Measurements from ENCODE around the gene COMMD1. TPM values are rescaled to one million over a fixed set of nuclear protein-coding genes. Genes with fewer than 3 reads are reported as not detected.

The COMMD1 gene
- total RNA-seq, 1 experiment from 2014 or later, result 41.4 TPM

DNA sequence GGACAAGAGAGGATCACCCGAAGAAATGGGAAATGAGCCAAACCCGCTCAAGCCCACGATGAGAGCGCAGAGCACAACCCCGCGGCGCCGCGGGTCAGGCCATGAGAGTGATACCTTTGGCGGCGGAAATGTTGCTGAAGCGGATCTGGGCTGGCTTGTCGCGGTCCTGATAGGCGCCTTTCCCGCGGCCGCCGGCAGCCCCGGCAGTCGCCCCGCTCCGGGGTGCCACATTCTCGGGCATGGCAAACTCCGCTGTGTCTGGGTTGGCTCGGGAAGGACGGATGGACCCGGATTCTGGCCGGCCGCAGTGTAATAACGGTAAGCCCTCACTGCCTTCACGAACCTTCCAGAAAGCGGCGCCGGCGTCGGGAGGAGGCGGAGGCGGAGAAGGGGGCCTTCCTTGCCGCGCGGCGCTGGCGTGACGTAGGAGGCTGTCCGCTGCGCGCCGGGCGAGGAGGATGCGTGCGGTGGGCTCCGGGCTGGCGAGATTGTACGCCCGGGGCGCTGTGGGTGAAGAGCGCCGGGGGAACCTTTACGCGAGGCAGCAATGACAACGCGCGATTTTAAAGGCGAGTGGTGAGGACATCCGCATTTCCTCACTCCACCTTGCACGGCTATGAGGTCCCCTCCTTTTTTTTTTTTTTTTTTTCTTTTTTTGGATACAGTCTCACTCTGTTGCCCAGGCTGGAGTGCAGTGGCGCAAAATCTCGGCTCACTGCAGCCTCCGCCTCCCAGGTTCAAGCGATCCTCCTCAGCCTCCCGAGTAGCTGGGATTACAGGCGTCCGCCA is 17.0 kb upstream of the COMMD1 start, which contains the start of gene CCT4:
TSS of gene CCT4 (minus strand) at position 390 of the 789 bp plus-strand sequence. CDS start at position 241, 149 bp downstream.
- BruUV-seq (replicated peaks), result no TSS peak
- CTCF ChIA-PET, result no interaction called here

DNA sequence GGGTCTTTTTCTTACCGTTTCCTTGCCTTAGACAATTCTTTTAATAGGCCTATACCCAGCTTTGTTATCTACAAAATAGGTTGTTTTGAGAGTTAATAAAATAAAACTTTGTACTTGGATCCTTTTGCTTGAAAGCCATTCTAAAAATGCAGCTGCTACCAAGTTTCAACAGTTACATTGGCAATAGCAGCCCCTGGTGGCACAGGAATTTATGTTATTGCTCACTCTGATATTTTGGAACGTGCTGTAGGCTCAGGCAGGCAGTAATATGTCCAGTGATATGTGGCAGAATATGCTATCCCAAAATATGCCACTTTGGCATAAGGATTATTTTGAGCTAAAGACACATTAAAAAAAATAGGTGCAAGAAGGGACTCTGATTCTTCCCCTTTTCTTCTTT is 6.7 kb upstream of the COMMD1 start:
- H3K27ac ChIP-seq (ENCODE audit: low read depth, low read length, poor library complexity, severe bottlenecking), result no peak overlapping the region
- H3K4me1 ChIP-seq (ENCODE audit: insufficient read depth, low read length, poor library complexity, severe bottlenecking), result no peaks in the 10 kb centered on the region
- H3K36me3 ChIP-seq (ENCODE audit: insufficient read depth, low read length, poor library complexity, severe bottlenecking), result no peaks in the 10 kb centered on the region
- H3K4me3 ChIP-seq (ENCODE audit: low read depth, low read length, poor library complexity, severe bottlenecking), result no peak overlapping the region
- H3K9me3 ChIP-seq (ENCODE audit: low read depth, low read length, poor library complexity, severe bottlenecking), result no peaks in the 10 kb centered on the region
- ChIA-PET POLR2A (ENCODE audit: low non-redundant PET) (no interaction called here), CTCF (interaction anchor here (1.1 to 1.5 kb wide), 2 partner anchors 723 to 763 kb away, joined by 3 read pairs; no protein-coding TSS in a partner anchor)
- peak; percentile 38 for DNase-seq (ENCODE audit: low spot score)
- TF ChIP-seq, protein P1, sequence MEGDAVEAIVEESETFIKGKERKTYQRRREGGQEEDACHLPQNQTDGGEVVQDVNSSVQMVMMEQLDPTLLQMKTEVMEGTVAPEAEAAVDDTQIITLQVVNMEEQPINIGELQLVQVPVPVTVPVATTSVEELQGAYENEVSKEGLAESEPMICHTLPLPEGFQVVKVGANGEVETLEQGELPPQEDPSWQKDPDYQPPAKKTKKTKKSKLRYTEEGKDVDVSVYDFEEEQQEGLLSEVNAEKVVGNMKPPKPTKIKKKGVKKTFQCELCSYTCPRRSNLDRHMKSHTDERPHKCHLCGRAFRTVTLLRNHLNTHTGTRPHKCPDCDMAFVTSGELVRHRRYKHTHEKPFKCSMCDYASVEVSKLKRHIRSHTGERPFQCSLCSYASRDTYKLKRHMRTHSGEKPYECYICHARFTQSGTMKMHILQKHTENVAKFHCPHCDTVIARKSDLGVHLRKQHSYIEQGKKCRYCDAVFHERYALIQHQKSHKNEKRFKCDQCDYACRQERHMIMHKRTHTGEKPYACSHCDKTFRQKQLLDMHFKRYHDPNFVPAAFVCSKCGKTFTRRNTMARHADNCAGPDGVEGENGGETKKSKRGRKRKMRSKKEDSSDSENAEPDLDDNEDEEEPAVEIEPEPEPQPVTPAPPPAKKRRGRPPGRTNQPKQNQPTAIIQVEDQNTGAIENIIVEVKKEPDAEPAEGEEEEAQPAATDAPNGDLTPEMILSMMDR (conservative IDR thresholded peaks at IDR 0.05; ENCODE audit: low read depth, low read length), result peak; percentile 61
- no peak for TF ChIP-seq EZH2 (IDR thresholded peaks at IDR 0.05; ENCODE audit: borderline replicate concordance, low read depth, low read length, poor library complexity, severe bottlenecking)
- BruUV-seq (replicated peaks), result no TSS peak
- intact Hi-C loops (cut with micrococcal nuclease; ENCODE audit: unreplicated experiment), result no loop called here
- no peaks in the 10 kb centered on the region for H3K27me3 ChIP-seq (replicated peaks; ENCODE audit: insufficient read depth, low read depth, low read length, poor library complexity)

More for the DNA sequence above, 17.0 kb upstream of the COMMD1 start, which contains the start of gene CCT4:
- POLR2A ChIA-PET (ENCODE audit: low non-redundant PET), result no interaction called here
- intact Hi-C loops (cut with micrococcal nuclease; ENCODE audit: unreplicated experiment), result loop anchor here (10.0 kb wide), 1 partner anchor 354 kb away; the partner anchor contains the start of gene XPO1
- no peaks in the 10 kb centered on the region for H3K27me3 ChIP-seq (replicated peaks; ENCODE audit: insufficient read depth, low read depth, low read length, poor library complexity)
- peaks cover 9% of the 10 kb centered on the region for H3K4me1 ChIP-seq (ENCODE audit: insufficient read depth, low read length, poor library complexity, severe bottlenecking)
- H3K27ac ChIP-seq (ENCODE audit: low read depth, low read length, poor library complexity, severe bottlenecking), result peak within 1 kb of the TSS; percentile 90
- no peak for TF ChIP-seq EZH2 (IDR thresholded peaks at IDR 0.05; ENCODE audit: borderline replicate concordance, low read depth, low read length, poor library complexity, severe bottlenecking)
- TF ChIP-seq, protein P1 (conservative IDR thresholded peaks at IDR 0.05; ENCODE audit: low read depth, low read length), result no peak
- H3K9me3 ChIP-seq (ENCODE audit: low read depth, low read length, poor library complexity, severe bottlenecking), result no peaks in the 10 kb centered on the region
- peaks cover 26% of the 10 kb centered on the region for H3K36me3 ChIP-seq (ENCODE audit: insufficient read depth, low read length, poor library complexity, severe bottlenecking)
- H3K4me3 ChIP-seq (ENCODE audit: low read depth, low read length, poor library complexity, severe bottlenecking), result peak within 1 kb of the TSS; percentile 87
- peak; percentile 93 for DNase-seq (ENCODE audit: low spot score)

- no TSS peak for BruUV-seq (replicated peaks)
- CTCF ChIA-PET, result interaction anchor here (0.6 kb wide), 1 partner anchor 17 kb away, joined by 16 read pairs; no protein-coding TSS in a partner anchor
- intact Hi-C loops (cut with micrococcal nuclease; ENCODE audit: unreplicated experiment), result no loop called here
- POLR2A ChIA-PET (ENCODE audit: low non-redundant PET), result no interaction called here
- no peaks in the 10 kb centered on the region for H3K27me3 ChIP-seq (replicated peaks; ENCODE audit: insufficient read depth, low read depth, low read length, poor library complexity)
- no peak overlapping the region for H3K4me3 ChIP-seq (ENCODE audit: low read depth, low read length, poor library complexity, severe bottlenecking)
- no peaks in the 10 kb centered on the region for H3K9me3 ChIP-seq (ENCODE audit: low read depth, low read length, poor library complexity, severe bottlenecking)
- H3K27ac ChIP-seq (ENCODE audit: low read depth, low read length, poor library complexity, severe bottlenecking), result no peak overlapping the region
- no peak for DNase-seq (ENCODE audit: low spot score)
- no peaks in the 10 kb centered on the region for H3K36me3 ChIP-seq (ENCODE audit: insufficient read depth, low read length, poor library complexity, severe bottlenecking)
- no peaks in the 10 kb centered on the region for H3K4me1 ChIP-seq (ENCODE audit: insufficient read depth, low read length, poor library complexity, severe bottlenecking)
- TF ChIP-seq, protein P1 (conservative IDR thresholded peaks at IDR 0.05; ENCODE audit: low read depth, low read length), result no peak
- no peak for TF ChIP-seq EZH2 (IDR thresholded peaks at IDR 0.05; ENCODE audit: borderline replicate concordance, low read depth, low read length, poor library complexity, severe bottlenecking)
Measured at GRCh38 chr2:61900281-61900680, 5.2 kb upstream of the COMMD1 start.

Measured in A673 (cell line).